ENCODE results near the gene PRRT1.

The PRRT1 gene

DNA sequence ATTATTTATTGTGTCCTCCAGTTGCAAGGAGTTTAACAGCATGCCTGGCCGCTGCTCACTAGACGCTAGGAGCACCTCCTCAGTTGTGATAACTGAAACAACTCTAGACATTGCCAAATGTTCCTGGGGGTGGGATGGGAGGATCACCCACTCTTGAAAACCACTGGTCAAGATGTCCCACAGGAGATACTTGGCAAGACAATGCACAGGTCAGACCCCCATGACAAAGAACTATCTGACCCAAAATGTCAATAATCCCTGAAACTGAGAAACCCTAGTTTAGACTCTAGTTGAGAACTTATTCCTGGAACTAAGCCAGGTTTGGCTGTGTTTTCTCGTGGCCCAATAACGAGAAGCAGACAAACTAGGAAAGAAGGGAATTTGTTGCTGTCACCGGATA lies 12.1 kb downstream of the PRRT1 start:
- H3K27ac ChIP-seq (ENCODE audit: low read depth in 2 of 2, low read length in 2 of 2): no peak overlapping the region
- no peaks in the 10 kb centered on the region for H3K36me3 ChIP-seq (ENCODE audit: control insufficient read depth in 2 of 2, insufficient read depth in 2 of 2, low read length in 2 of 2)
- peaks cover 3 to 4% of the 10 kb centered on the region in 2 donors for H3K4me1 ChIP-seq (ENCODE audit: control insufficient read depth in 2 of 2, insufficient read depth in 2 of 2, low read length in 2 of 2)
- no peaks in the 10 kb centered on the region for H3K9me3 ChIP-seq (ENCODE audit: control insufficient read depth in 2 of 2, low read length in 2 of 2)
- no peaks in the 10 kb centered on the region for H3K27me3 ChIP-seq (ENCODE audit: control insufficient read depth in 2 of 2, insufficient read depth in 2 of 2, low read length in 2 of 2)
- H3K4me3 ChIP-seq (ENCODE audit: low read length in 2 of 2): no peak overlapping the region
- H3K9ac ChIP-seq (ENCODE audit: low read depth in 1 of 2, low read length in 2 of 2): no peak overlapping the region

DNA sequence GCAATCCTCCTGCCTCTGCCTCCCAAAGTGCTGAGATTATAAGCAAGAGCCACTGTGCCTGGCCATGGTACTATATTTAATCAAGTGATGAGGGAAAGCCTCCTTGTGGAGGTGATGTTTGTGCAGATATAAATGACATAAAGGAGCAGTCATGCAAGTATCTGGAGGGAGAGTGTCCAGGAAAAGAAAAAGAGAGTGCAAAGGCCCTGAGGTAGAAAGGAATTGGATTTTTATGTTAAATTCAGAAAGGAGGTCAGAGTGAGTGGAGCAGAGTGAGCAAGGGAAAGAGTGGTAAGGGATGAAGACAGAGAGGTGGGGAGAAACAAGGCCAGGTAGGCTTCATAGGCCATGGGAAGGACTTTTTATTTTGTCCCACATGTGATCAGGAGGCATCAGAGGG lies 14.3 kb downstream of the PRRT1 start:
- Histone ChIP-seq H3K27me3 (ENCODE audit: control insufficient read depth in 2 of 2, insufficient read depth in 2 of 2, low read length in 2 of 2) (peaks cover 0 to 1% of the 10 kb centered on the region in 2 donors), H3K27ac (ENCODE audit: low read depth in 2 of 2, low read length in 2 of 2) (no peak overlapping the region), H3K4me3 (ENCODE audit: low read length in 2 of 2) (no peak overlapping the region), H3K9me3 (ENCODE audit: control insufficient read depth in 2 of 2, low read length in 2 of 2) (no peaks in the 10 kb centered on the region), H3K4me1 (ENCODE audit: control insufficient read depth in 2 of 2, insufficient read depth in 2 of 2, low read length in 2 of 2) (peaks cover 0 to 4% of the 10 kb centered on the region in 2 donors), H3K36me3 (ENCODE audit: control insufficient read depth in 2 of 2, insufficient read depth in 2 of 2, low read length in 2 of 2) (no peaks in the 10 kb centered on the region), H3K9ac (ENCODE audit: low read depth in 1 of 2, low read length in 2 of 2) (no peak overlapping the region)

DNA sequence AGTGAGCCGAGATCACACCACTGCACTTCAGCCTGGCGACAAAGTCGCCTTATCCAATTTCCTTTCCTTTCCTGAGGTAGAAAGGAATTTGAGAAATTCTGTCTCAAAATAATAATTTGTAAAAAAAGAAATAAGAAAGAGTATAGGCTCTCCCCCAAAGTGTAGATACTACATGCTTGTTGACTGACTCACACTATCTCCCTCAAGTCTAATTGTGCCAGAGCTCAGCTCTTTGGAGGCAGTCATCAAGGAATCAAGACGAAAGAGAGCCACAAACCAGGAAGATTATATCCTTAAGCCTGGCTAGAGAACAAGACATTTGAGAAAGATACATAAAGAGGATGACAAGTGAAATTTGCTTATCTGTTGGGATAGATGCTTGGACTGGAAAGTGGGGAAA lies 18.0 kb downstream of the PRRT1 start:
- Histone ChIP-seq H3K27me3 (ENCODE audit: control insufficient read depth in 2 of 2, insufficient read depth in 2 of 2, low read length in 2 of 2) (peaks cover 0 to 1% of the 10 kb centered on the region in 2 donors), H3K4me1 (ENCODE audit: control insufficient read depth in 2 of 2, insufficient read depth in 2 of 2, low read length in 2 of 2) (peaks cover 9 to 10% of the 10 kb centered on the region in 2 donors), H3K9me3 (ENCODE audit: control insufficient read depth in 2 of 2, low read length in 2 of 2) (no peaks in the 10 kb centered on the region), H3K4me3 (ENCODE audit: low read length in 2 of 2) (no peak overlapping the region), H3K27ac (ENCODE audit: low read depth in 2 of 2, low read length in 2 of 2) (no peak overlapping the region), H3K9ac (ENCODE audit: low read depth in 1 of 2, low read length in 2 of 2) (no peak overlapping the region), H3K36me3 (ENCODE audit: control insufficient read depth in 2 of 2, insufficient read depth in 2 of 2, low read length in 2 of 2) (no peaks in the 10 kb centered on the region)

DNA sequence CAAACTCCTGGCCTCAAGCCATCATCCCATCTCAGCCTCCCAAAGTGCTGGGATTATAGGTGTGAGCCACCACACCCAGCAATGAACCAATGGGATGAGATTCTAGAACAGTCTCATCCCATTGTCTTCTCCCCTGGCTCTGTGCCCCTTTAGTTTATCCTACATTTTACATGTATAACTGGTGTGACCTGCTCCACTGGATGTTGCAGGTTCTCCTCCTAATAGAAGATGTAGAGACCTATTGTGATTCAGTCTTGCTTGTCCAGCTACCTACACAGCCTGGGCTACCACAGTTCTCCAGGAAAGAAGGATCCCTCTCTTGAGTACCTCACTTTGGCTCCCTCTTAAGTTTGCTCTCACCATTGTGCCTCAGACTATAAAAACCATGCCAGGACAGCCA lies 19.6 kb downstream of the PRRT1 start:
- no peaks in the 10 kb centered on the region for H3K36me3 ChIP-seq (ENCODE audit: control insufficient read depth in 2 of 2, insufficient read depth in 2 of 2, low read length in 2 of 2)
- H3K4me3 ChIP-seq (ENCODE audit: low read length in 2 of 2): no peak overlapping the region
- H3K27ac ChIP-seq (ENCODE audit: low read depth in 2 of 2, low read length in 2 of 2): no peak overlapping the region
- H3K27me3 ChIP-seq (ENCODE audit: control insufficient read depth in 2 of 2, insufficient read depth in 2 of 2, low read length in 2 of 2): peaks cover 0 to 1% of the 10 kb centered on the region in 2 donors
- H3K4me1 ChIP-seq (ENCODE audit: control insufficient read depth in 2 of 2, insufficient read depth in 2 of 2, low read length in 2 of 2): peaks cover 19% of the 10 kb centered on the region in 2 donors
- no peaks in the 10 kb centered on the region for H3K9me3 ChIP-seq (ENCODE audit: control insufficient read depth in 2 of 2, low read length in 2 of 2)
- H3K9ac ChIP-seq (ENCODE audit: low read depth in 1 of 2, low read length in 2 of 2): no peak overlapping the region

DNA sequence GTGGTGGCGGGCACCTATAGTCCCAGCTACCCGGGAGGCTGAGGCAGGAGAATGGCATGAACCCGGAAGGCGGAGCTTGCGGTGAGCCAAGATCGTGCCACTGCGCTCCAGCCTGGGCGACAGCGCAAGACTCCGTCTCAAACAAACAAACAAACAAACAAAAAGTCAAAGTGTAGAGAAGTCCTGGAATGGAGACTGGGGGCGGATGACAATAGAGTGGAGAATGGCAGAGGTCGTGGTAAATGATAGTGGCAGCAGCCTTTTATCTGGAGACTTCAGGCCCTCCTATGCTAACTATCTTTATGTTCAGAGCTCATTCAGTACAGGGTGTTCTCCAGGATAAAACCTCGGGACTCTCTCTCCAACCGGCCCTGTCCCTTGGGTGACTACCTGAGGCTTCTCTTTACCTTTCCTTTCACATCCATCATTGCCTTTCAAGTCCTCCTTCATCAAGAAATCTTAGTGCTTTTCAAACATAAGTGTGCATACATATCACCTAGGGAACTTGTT lies 20.2 kb downstream of the PRRT1 start:
- no peak overlapping the region for H3K9ac ChIP-seq (ENCODE audit: low read depth in 1 of 2, low read length in 2 of 2)
- peaks cover 0 to 1% of the 10 kb centered on the region in 2 donors for H3K27me3 ChIP-seq (ENCODE audit: control insufficient read depth in 2 of 2, insufficient read depth in 2 of 2, low read length in 2 of 2)
- no peaks in the 10 kb centered on the region for H3K9me3 ChIP-seq (ENCODE audit: control insufficient read depth in 2 of 2, low read length in 2 of 2)
- H3K27ac ChIP-seq (ENCODE audit: low read depth in 2 of 2, low read length in 2 of 2): no peak overlapping the region
- H3K36me3 ChIP-seq (ENCODE audit: control insufficient read depth in 2 of 2, insufficient read depth in 2 of 2, low read length in 2 of 2): peaks cover under 1 to 5% of the 10 kb centered on the region in 2 donors
- H3K4me1 ChIP-seq (ENCODE audit: control insufficient read depth in 2 of 2, insufficient read depth in 2 of 2, low read length in 2 of 2): peaks cover 25% of the 10 kb centered on the region in 2 donors
- no peak overlapping the region for H3K4me3 ChIP-seq (ENCODE audit: low read length in 2 of 2)

DNA sequence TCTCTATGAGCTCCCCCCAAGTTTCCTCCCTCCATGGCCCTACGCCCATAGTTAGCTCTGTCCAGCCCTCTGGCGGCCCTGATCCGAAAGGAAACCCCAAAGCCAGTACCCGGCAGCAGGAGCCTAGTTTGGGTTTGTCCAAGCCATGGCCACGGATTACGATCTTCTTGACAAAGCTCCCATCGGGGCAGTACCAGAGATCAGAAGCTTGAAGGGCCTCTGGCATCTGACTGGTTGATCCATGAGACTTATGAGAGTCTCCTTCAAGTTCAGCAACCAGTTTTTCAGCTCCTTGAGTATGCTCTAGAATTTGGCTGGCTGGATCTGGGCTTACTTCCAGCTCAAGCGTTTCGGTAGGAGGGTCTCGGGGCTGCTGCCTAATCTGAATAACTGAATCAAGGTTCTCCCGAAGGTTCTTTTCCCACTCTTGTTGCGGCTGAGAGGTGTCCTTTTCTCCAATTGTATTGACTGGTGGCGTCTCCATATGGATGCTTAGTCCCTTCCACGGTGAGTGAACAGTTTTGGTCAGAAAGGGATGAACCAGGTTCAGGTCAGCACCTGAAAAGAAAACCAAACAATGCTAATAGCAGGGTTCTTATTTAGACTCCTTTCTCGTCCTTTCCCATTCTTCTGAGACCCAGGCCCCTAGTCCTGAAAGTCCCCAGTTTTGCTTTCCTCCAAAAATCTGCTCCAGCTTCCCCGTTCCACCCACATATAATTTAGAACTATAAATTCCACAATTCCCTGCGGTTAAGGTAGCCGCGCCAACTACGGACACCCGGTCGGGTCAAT lies 22.2 kb downstream of the PRRT1 start:
- H3K4me1 ChIP-seq (ENCODE audit: control insufficient read depth in 2 of 2, insufficient read depth in 2 of 2, low read length in 2 of 2): peaks cover 25% of the 10 kb centered on the region in 2 donors

DNA sequence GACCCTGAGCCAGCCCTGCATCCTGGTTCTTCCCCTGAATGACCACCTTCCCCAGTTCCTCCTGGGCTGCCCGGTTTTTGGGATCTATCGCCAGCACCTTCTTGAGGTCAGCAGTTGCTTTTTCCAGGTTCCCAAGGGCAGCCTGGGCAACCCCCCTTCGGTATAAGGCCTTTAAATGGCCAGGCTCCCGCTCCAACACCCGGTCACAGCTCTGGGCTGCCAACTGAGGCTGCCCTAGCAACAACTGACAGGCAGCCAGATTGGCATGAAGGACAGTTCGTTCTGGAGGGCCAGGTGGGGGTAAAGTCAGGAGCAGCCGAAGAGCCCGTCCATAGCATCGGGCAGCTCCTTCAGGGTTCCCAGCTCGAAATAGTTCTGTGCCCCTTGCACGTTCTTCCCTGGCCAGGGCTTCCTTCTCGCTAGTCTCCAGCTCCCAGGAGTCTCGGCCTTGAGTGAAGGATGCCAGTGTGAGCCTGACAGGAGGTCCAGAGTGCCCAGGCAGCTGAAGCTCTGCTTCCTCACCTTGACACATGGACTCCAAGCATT lies 22.9 kb downstream of the PRRT1 start:
- Histone ChIP-seq H3K4me3 (ENCODE audit: low read length in 2 of 2) (peak overlapping the region; percentile 74 to 91), H3K9ac (ENCODE audit: low read depth in 1 of 2, low read length in 2 of 2) (no peak overlapping the region), H3K27me3 (ENCODE audit: control insufficient read depth in 2 of 2, insufficient read depth in 2 of 2, low read length in 2 of 2) (no peaks in the 10 kb centered on the region), H3K36me3 (ENCODE audit: control insufficient read depth in 2 of 2, insufficient read depth in 2 of 2, low read length in 2 of 2) (peaks cover 19 to 25% of the 10 kb centered on the region in 2 donors), H3K9me3 (ENCODE audit: control insufficient read depth in 2 of 2, low read length in 2 of 2) (no peaks in the 10 kb centered on the region), H3K27ac (ENCODE audit: low read depth in 2 of 2, low read length in 2 of 2) (peak overlapping the region; percentile 20 to 26), H3K4me1 (ENCODE audit: control insufficient read depth in 2 of 2, insufficient read depth in 2 of 2, low read length in 2 of 2) (peaks cover 25% of the 10 kb centered on the region in 2 donors)

More for the DNA sequence above, 22.2 kb downstream of the PRRT1 start:
- H3K9ac ChIP-seq (ENCODE audit: low read depth in 1 of 2, low read length in 2 of 2): peak overlapping the region; percentile 63 to 79
- no peaks in the 10 kb centered on the region for H3K9me3 ChIP-seq (ENCODE audit: control insufficient read depth in 2 of 2, low read length in 2 of 2)
- H3K36me3 ChIP-seq (ENCODE audit: control insufficient read depth in 2 of 2, insufficient read depth in 2 of 2, low read length in 2 of 2): peaks cover 12 to 18% of the 10 kb centered on the region in 2 donors
- peak overlapping the region; percentile 74 to 91 for H3K4me3 ChIP-seq (ENCODE audit: low read length in 2 of 2)
- peak overlapping the region; percentile 91 to 93 for H3K27ac ChIP-seq (ENCODE audit: low read depth in 2 of 2, low read length in 2 of 2)
- H3K27me3 ChIP-seq (ENCODE audit: control insufficient read depth in 2 of 2, insufficient read depth in 2 of 2, low read length in 2 of 2): peaks cover 0 to 1% of the 10 kb centered on the region in 2 donors

DNA sequence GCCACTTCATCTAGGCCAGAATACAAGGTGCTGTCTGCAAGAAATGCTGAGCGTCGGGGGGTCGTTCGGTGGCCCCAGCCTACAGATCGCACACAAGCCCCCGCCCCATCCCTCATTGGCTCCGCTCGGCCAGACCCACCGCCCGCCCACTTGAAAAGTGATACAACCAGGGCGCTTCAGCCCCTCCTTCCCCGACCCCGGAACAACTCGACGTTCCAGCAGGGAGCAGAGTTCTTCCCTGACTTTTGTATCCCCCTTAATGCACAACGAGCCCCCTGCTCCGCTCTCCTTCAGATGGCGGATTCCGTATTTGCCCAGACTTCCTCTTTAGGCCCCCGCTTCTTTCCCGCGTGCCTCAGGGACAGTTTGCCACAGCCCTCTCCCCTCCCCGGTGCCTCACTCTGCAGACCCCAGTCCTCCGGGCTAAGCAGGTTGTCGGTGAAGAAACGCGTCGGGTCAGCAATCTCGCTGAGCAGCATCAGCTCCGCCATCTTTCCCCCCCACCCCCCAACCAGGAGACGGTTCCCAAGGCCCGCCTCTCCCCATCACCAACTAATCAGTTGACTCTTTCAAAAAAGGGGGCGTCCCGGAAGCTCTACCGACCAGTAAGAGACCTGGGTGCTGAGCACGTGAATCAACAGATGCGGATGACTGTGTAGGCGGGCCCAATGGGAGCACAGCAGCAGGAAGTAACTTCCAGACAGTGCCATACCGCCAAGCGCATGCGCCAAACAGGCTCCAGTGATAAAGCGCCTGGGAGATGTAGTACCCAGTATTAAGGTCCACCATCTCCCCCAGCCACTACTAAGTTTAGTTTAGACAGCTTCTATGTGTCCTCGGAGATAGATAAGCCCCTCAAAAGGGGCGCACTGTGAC lies 23.8 kb downstream of the PRRT1 start, which contains the start of gene ATF6B:
TSS of gene ATF6B (minus strand) at position 530 of the 876 bp plus-strand sequence. CDS start at position 491, 39 bp downstream.
- Histone ChIP-seq H3K36me3 (ENCODE audit: control insufficient read depth in 2 of 2, insufficient read depth in 2 of 2, low read length in 2 of 2) (peaks cover 20 to 27% of the 10 kb centered on the region in 2 donors), H3K27me3 (ENCODE audit: control insufficient read depth in 2 of 2, insufficient read depth in 2 of 2, low read length in 2 of 2) (no peaks in the 10 kb centered on the region), H3K4me1 (ENCODE audit: control insufficient read depth in 2 of 2, insufficient read depth in 2 of 2, low read length in 2 of 2) (peaks cover 25% of the 10 kb centered on the region in 2 donors), H3K27ac (ENCODE audit: low read depth in 2 of 2, low read length in 2 of 2) (peak within 1 kb of the TSS; percentile 81 to 87), H3K9me3 (ENCODE audit: control insufficient read depth in 2 of 2, low read length in 2 of 2) (no peaks in the 10 kb centered on the region), H3K9ac (ENCODE audit: low read depth in 1 of 2, low read length in 2 of 2) (peak within 1 kb of the TSS; percentile 95 to 98), H3K4me3 (ENCODE audit: low read length in 2 of 2) (peak within 1 kb of the TSS; percentile 99)

DNA sequence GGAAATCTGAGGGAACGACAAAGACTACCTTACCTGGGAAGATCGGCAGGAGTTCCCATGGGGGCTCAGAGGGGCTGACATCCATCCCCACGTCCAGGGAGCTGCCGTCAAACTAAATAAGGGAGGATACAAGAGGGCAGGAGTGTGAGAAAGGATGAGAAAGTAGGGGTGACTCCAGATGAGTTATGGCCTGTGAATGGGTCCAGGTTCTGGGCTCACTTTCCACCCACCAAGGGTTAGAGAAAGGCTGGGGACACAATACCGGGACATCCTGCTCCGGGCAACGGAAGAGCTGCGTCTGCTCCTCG lies 24.4 kb downstream of the PRRT1 start:
- Histone ChIP-seq H3K9ac (ENCODE audit: low read depth in 1 of 2, low read length in 2 of 2) (peak overlapping the region; percentile 95 to 98), H3K27ac (ENCODE audit: low read depth in 2 of 2, low read length in 2 of 2) (peak overlapping the region in 1 of 2 donors; percentile 87)

More for the DNA sequence above, 24.4 kb downstream of the PRRT1 start:
- Histone ChIP-seq H3K4me1 (ENCODE audit: control insufficient read depth in 2 of 2, insufficient read depth in 2 of 2, low read length in 2 of 2) (peaks cover 25% of the 10 kb centered on the region in 2 donors), H3K4me3 (ENCODE audit: low read length in 2 of 2) (peak overlapping the region; percentile 99), H3K9me3 (ENCODE audit: control insufficient read depth in 2 of 2, low read length in 2 of 2) (no peaks in the 10 kb centered on the region), H3K36me3 (ENCODE audit: control insufficient read depth in 2 of 2, insufficient read depth in 2 of 2, low read length in 2 of 2) (peaks cover 20 to 27% of the 10 kb centered on the region in 2 donors), H3K27me3 (ENCODE audit: control insufficient read depth in 2 of 2, insufficient read depth in 2 of 2, low read length in 2 of 2) (no peaks in the 10 kb centered on the region)
